T-helper 1 cell treated with Interleukin-12 subunit alpha and Interleukin-12 subunit beta and Interleukin-4 antibody, amounts not matched to agents 30 μg/mL and 1 μg/mL, for 36 hours (primary cell): ENCODE measurements around the gene MLEC.

ENCODE experiments used
- H3K27ac Mint-ChIP-seq: one replicate; pipeline ENCODE4 v1.8.0; 2021; ENCODE audit warnings: mild to moderate bottlenecking, mixed read lengths
- H3K27me3 Mint-ChIP-seq: one replicate; pipeline ENCODE4 v1.8.0; 2021; ENCODE audit warnings: low read depth, mixed read lengths
- H3K36me3 Mint-ChIP-seq: one replicate; pipeline ENCODE4 v1.8.0; 2021; ENCODE audit warnings: low read depth, mixed read lengths
- H3K4me1 Mint-ChIP-seq: one replicate; pipeline ENCODE4 v1.8.0; 2021; ENCODE audit warnings: low read depth, mixed read lengths
- H3K4me3 Mint-ChIP-seq: one replicate; pipeline ENCODE4 v1.8.0; 2021; ENCODE audit warnings: mild to moderate bottlenecking, moderate library complexity, mixed read lengths
- H3K9me3 Mint-ChIP-seq: one replicate; pipeline ENCODE4 v1.8.0; 2021; ENCODE audit warnings: mixed read lengths

Gene MLEC

GRCh38 chr12:120734210-120734609 is 47.3 kb downstream of the MLEC start:
- Mint-ChIP-seq H3K4me1 (no peaks in the 10 kb centered on the region), H3K9me3 (no peaks in the 10 kb centered on the region), H3K4me3 (no peak overlapping the region), H3K36me3 (peaks cover 14% of the 10 kb centered on the region), H3K27me3 (no peaks in the 10 kb centered on the region), H3K27ac (no peak overlapping the region)

- Mint-ChIP-seq H3K4me1 (no peaks in the 10 kb centered on the region), H3K9me3 (no peaks in the 10 kb centered on the region), H3K27me3 (no peaks in the 10 kb centered on the region), H3K4me3 (no peak overlapping the region), H3K27ac (no peak overlapping the region), H3K36me3 (peaks cover 6% of the 10 kb centered on the region)
Observed at GRCh38 chr12:120735181-120735580, 48.2 kb downstream of the MLEC start.

GRCh38 chr12:120736404-120737331 is 49.7 kb downstream of the MLEC start:
- H3K4me1 Mint-ChIP-seq, result no peaks in the 10 kb centered on the region
- H3K27me3 Mint-ChIP-seq, result no peaks in the 10 kb centered on the region

GRCh38 chr12:120737557-120738251 is 50.8 kb downstream of the MLEC start:
- Mint-ChIP-seq H3K9me3 (no peaks in the 10 kb centered on the region), H3K4me1 (no peaks in the 10 kb centered on the region), H3K27ac (no peak overlapping the region), H3K36me3 (peaks cover 2% of the 10 kb centered on the region), H3K4me3 (no peak overlapping the region), H3K27me3 (no peaks in the 10 kb centered on the region)

More at GRCh38 chr12:120736404-120737331, 49.7 kb downstream of the MLEC start:
- no peaks in the 10 kb centered on the region for H3K9me3 Mint-ChIP-seq
- H3K27ac Mint-ChIP-seq, result no peak overlapping the region
- no peak overlapping the region for H3K4me3 Mint-ChIP-seq
- peaks cover 2% of the 10 kb centered on the region for H3K36me3 Mint-ChIP-seq

GRCh38 chr12:120738252-120739030 is 51.5 kb downstream of the MLEC start:
- no peak overlapping the region for H3K27ac Mint-ChIP-seq
- peaks cover 2% of the 10 kb centered on the region for H3K36me3 Mint-ChIP-seq
- H3K4me1 Mint-ChIP-seq, result no peaks in the 10 kb centered on the region
- no peak overlapping the region for H3K4me3 Mint-ChIP-seq
- no peaks in the 10 kb centered on the region for H3K9me3 Mint-ChIP-seq
- H3K27me3 Mint-ChIP-seq, result no peaks in the 10 kb centered on the region

GRCh38 chr12:120739031-120739762 is 52.2 kb downstream of the MLEC start:
- no peak overlapping the region for H3K4me3 Mint-ChIP-seq
- no peaks in the 10 kb centered on the region for H3K9me3 Mint-ChIP-seq
- no peaks in the 10 kb centered on the region for H3K36me3 Mint-ChIP-seq
- no peaks in the 10 kb centered on the region for H3K27me3 Mint-ChIP-seq
- H3K4me1 Mint-ChIP-seq, result no peaks in the 10 kb centered on the region
- no peak overlapping the region for H3K27ac Mint-ChIP-seq

GRCh38 chr12:120739821-120740613 is 53.1 kb downstream of the MLEC start:
- Mint-ChIP-seq H3K27ac (no peak overlapping the region), H3K9me3 (no peaks in the 10 kb centered on the region), H3K4me3 (no peak overlapping the region), H3K4me1 (no peaks in the 10 kb centered on the region), H3K36me3 (no peaks in the 10 kb centered on the region), H3K27me3 (no peaks in the 10 kb centered on the region)

- H3K4me1 Mint-ChIP-seq, result no peaks in the 10 kb centered on the region
- H3K36me3 Mint-ChIP-seq, result no peaks in the 10 kb centered on the region
- no peak overlapping the region for H3K4me3 Mint-ChIP-seq
- H3K27ac Mint-ChIP-seq, result no peak overlapping the region
- H3K27me3 Mint-ChIP-seq, result no peaks in the 10 kb centered on the region
- no peaks in the 10 kb centered on the region for H3K9me3 Mint-ChIP-seq
Observed at GRCh38 chr12:120740871-120741270, 53.9 kb downstream of the MLEC start.

GRCh38 chr12:120741476-120742421 is 54.8 kb downstream of the MLEC start:
- no peak overlapping the region for H3K4me3 Mint-ChIP-seq
- H3K27me3 Mint-ChIP-seq, result no peaks in the 10 kb centered on the region
- no peaks in the 10 kb centered on the region for H3K9me3 Mint-ChIP-seq
- no peaks in the 10 kb centered on the region for H3K4me1 Mint-ChIP-seq
- no peak overlapping the region for H3K27ac Mint-ChIP-seq
- H3K36me3 Mint-ChIP-seq, result no peaks in the 10 kb centered on the region

GRCh38 chr12:120744922-120745493 is 58.1 kb downstream of the MLEC start:
- H3K36me3 Mint-ChIP-seq, result no peaks in the 10 kb centered on the region
- no peak overlapping the region for H3K4me3 Mint-ChIP-seq
- no peak overlapping the region for H3K27ac Mint-ChIP-seq
- no peaks in the 10 kb centered on the region for H3K27me3 Mint-ChIP-seq
- no peaks in the 10 kb centered on the region for H3K9me3 Mint-ChIP-seq
- no peaks in the 10 kb centered on the region for H3K4me1 Mint-ChIP-seq

GRCh38 chr12:120748242-120748641 is 61.3 kb downstream of the MLEC start:
- no peaks in the 10 kb centered on the region for H3K9me3 Mint-ChIP-seq

GRCh38 chr12:120749256-120749655 is 62.3 kb downstream of the MLEC start:
- no peaks in the 10 kb centered on the region for H3K36me3 Mint-ChIP-seq
- H3K4me1 Mint-ChIP-seq, result no peaks in the 10 kb centered on the region
- no peak overlapping the region for H3K27ac Mint-ChIP-seq
- H3K9me3 Mint-ChIP-seq, result peaks cover 4% of the 10 kb centered on the region
- peaks cover 7% of the 10 kb centered on the region for H3K27me3 Mint-ChIP-seq
- no peak overlapping the region for H3K4me3 Mint-ChIP-seq

More at GRCh38 chr12:120748242-120748641, 61.3 kb downstream of the MLEC start:
- Mint-ChIP-seq H3K4me3 (no peak overlapping the region), H3K36me3 (no peaks in the 10 kb centered on the region), H3K4me1 (no peaks in the 10 kb centered on the region), H3K27ac (no peak overlapping the region), H3K27me3 (peaks cover 4% of the 10 kb centered on the region)
